ENCODE measurements around the gene GRM8. TPM values are rescaled to one million over a fixed set of nuclear protein-coding genes. Genes with fewer than 3 reads are reported as not detected.

GRM8 gene
- total and polyA plus RNA-seq, 10 of the 15 experiments (the other 5 are each of a cell fraction or from before 2014, with no cell fraction given), result 0.33 to 7.1 (median 0.45) TPM; not detected in 2

GRCh38 chr7:126856691-126857291, 395.9 kb downstream of the GRM8 start:
- ChIA-PET POLR2A (no interaction called here), RAD21 (ENCODE audit: unreplicated experiment) (interaction anchor here (0.6 kb wide), 1 partner anchor 10 kb away, joined by 3 read pairs; no protein-coding TSS in a partner anchor), CTCF (interaction anchor here (0.8 to 1.0 kb wide), 3 partner anchors 10 to 1797 kb away, joined by 3 read pairs; no protein-coding TSS in a partner anchor), SMC1A (ENCODE audit: uncharacterized antibody, unreplicated experiment) (interaction anchor here (1.9 kb wide), 1 partner anchor 155 kb away, joined by 6 read pairs; no protein-coding TSS in a partner anchor)
- Histone ChIP-seq H4K20me1 (ENCODE audit: control insufficient read depth, insufficient read depth) (no peaks in the 10 kb centered on the region), H3K9ac (ENCODE audit: control insufficient read depth, insufficient read depth, low read length) (no peak overlapping the region), H3K4me3 (no peak overlapping the region), H3K4me2 (ENCODE audit: control insufficient read depth, insufficient read depth) (no peak overlapping the region), H3K27me3 (replicated peaks in 1 of 2; ENCODE audit: control insufficient read depth in 2 of 2, insufficient read depth in 2 of 2, low read length in 1 of 2) (no peaks in the 10 kb centered on the region), H3K4me1 (ENCODE audit: control insufficient read depth, insufficient read depth, low read length) (no peaks in the 10 kb centered on the region), H3K79me2 (ENCODE audit: control insufficient read depth, insufficient read depth, low read length) (no peaks in the 10 kb centered on the region), H2AFZ (ENCODE audit: control insufficient read depth, low read depth, low read length) (no peak overlapping the region), H3K36me3 (ENCODE audit: control insufficient read depth in 2 of 2, insufficient read depth in 2 of 2, low read length in 1 of 2) (no peaks in the 10 kb centered on the region), H3K9me3 (replicated peaks; ENCODE audit: control insufficient read depth, insufficient read depth, low read length) (no peaks in the 10 kb centered on the region), H3K27ac (ENCODE audit: control insufficient read depth, insufficient read depth) (no peak overlapping the region)
- 16% methylated on average over 2 of the region's 2 CpGs for WGBS (ENCODE audit: insufficient coverage, insufficient replicate concordance, low lambda C conversion rate, missing lambda C conversion rate)
- in situ Hi-C loops (cut with MboI) (no loop called here), intact Hi-C loops (cut with micrococcal nuclease; ENCODE audit: unreplicated experiment) (no loop called here)
- ATAC-seq (peak; percentile 73), DNase-seq (ENCODE audit: low read depth, low spot score) (no peak), FAIRE-seq (peak; percentile 83)
- BruUV-seq (replicated peaks), result no TSS peak
- TF ChIP-seq NRF1 (conservative IDR thresholded peaks at IDR 0.05; ENCODE audit: low read depth, low read length) (no peak), ZNF274 (IDR thresholded peaks at IDR 0.05; ENCODE audit: insufficient read depth, insufficient read length) (no peak), BCL3 (IDR thresholded peaks at IDR 0.05; ENCODE audit: borderline replicate concordance, insufficient read depth, low read depth, low read length, poor library complexity, severe bottlenecking) (no peak), RAD51 (IDR thresholded peaks at IDR 0.05) (no peak), DPF2 (IDR thresholded peaks at IDR 0.05) (no peak), CREB1 (IDR thresholded peaks at IDR 0.05; ENCODE audit: low read depth) (no peak), RAD21 (IDR thresholded peaks at IDR 0.05; ENCODE audit: insufficient read depth, low read depth, low read length) (peak; percentile 30; the same call in 1 of the 2 replicates), CHD4 (IDR thresholded peaks at IDR 0.05) (no peak), IKZF1 (conservative IDR thresholded peaks at IDR 0.05) (no peak), MTA3 (IDR thresholded peaks at IDR 0.05; ENCODE audit: borderline replicate concordance, low read length) (no peak), PKNOX1 (IDR thresholded peaks at IDR 0.05) (peak; percentile 15; the same call in 1 of the 2 replicates), EED (IDR thresholded peaks at IDR 0.05; ENCODE audit: low read depth) (no peak), EZH2 (IDR thresholded peaks at IDR 0.05; ENCODE audit: borderline replicate concordance, control insufficient read depth, low read depth, low read length) (no peak), ZBTB33 (IDR thresholded peaks at IDR 0.05) (no peak), KAT2A (conservative IDR thresholded peaks at IDR 0.05; ENCODE audit: control insufficient read depth, low read depth, low read length) (no peak), RBBP5 (conservative IDR thresholded peaks at IDR 0.05) (no peak), NR2C1 (IDR thresholded peaks at IDR 0.05) (no peak), SRF (IDR thresholded peaks at IDR 0.05; ENCODE audit: low read depth in 2 of 2, low read length in 2 of 2) (no peak)
- TF ChIP-seq, protein P1, sequence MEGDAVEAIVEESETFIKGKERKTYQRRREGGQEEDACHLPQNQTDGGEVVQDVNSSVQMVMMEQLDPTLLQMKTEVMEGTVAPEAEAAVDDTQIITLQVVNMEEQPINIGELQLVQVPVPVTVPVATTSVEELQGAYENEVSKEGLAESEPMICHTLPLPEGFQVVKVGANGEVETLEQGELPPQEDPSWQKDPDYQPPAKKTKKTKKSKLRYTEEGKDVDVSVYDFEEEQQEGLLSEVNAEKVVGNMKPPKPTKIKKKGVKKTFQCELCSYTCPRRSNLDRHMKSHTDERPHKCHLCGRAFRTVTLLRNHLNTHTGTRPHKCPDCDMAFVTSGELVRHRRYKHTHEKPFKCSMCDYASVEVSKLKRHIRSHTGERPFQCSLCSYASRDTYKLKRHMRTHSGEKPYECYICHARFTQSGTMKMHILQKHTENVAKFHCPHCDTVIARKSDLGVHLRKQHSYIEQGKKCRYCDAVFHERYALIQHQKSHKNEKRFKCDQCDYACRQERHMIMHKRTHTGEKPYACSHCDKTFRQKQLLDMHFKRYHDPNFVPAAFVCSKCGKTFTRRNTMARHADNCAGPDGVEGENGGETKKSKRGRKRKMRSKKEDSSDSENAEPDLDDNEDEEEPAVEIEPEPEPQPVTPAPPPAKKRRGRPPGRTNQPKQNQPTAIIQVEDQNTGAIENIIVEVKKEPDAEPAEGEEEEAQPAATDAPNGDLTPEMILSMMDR (IDR thresholded peaks at IDR 0.05 in 2 of 3, conservative IDR thresholded peaks at IDR 0.05 in 1 of 3; ENCODE audit: control insufficient read depth in 2 of 3, extremely low read depth in 1 of 3, insufficient read depth in 1 of 3, low read depth in 3 of 3, low read length in 3 of 3), result peak; percentile 50 to 66 (median 63)

All from GM12878 (cell line).